ENCODE measurements around the gene NCAPD2. TPM values are rescaled to one million over a fixed set of nuclear protein-coding genes. Genes with fewer than 3 reads are reported as not detected.
A peak's percentile ranks its signal among the peaks of the same experiment; 100 is the strongest.
"Not testable (repeated sequence)": the region's sequence is repeated elsewhere in the genome, so short reads cannot be mapped to it uniquely, and the experiment has no call there.

Gene NCAPD2
- total RNA-seq, 2 experiments from 2014 or later = 167 to 171 TPM

DNA sequence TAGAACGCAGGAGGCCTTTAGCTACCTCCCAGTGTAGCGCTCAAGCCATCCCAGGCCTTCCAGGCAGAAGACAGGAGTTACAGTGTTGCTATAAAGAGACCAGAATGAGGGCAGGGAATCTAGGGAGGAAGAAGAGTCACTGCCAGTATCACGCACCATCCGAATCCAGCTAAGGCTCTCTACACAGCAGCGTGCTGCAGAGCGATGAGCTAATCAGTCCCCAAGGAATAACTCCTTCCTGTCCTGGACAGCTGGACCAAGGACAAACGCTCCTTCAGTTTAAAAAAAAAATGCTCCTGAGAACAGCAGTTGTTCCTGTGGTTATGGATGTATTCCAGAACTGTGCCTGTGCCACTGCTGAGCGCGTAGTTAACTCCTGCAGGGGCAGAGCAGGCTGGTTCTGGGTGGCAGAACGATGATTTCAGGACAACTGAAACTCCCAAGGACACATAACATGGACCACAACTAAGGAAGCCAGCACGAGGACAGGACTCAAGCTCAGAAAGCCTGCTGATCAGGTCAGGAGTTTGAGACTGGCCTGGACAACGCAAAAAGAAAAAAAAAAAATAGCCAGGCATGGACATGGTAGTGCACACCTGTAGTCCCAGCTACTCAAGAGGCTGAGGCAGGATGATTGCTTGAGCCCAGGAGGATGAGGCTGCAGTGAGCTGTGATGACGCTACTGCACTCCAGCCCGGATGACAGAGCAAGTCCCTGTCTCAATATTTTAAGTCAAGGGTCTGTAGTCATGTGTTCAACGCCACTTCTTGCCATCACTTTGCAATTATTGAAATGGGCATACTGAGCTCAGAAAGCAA, 59.4 kb downstream of the NCAPD2 start:
- Mint-ChIP-seq H3K36me3 (peaks cover 18% of the 10 kb centered on the region), H3K27me3 (no peaks in the 10 kb centered on the region), H3K9me3 (no peaks in the 10 kb centered on the region), H3K4me1 (peaks cover 47% of the 10 kb centered on the region), H3K27ac (no peak overlapping the region), H3K4me3 (peak overlapping the region; percentile 22)
- DNase-seq = no peak

DNA sequence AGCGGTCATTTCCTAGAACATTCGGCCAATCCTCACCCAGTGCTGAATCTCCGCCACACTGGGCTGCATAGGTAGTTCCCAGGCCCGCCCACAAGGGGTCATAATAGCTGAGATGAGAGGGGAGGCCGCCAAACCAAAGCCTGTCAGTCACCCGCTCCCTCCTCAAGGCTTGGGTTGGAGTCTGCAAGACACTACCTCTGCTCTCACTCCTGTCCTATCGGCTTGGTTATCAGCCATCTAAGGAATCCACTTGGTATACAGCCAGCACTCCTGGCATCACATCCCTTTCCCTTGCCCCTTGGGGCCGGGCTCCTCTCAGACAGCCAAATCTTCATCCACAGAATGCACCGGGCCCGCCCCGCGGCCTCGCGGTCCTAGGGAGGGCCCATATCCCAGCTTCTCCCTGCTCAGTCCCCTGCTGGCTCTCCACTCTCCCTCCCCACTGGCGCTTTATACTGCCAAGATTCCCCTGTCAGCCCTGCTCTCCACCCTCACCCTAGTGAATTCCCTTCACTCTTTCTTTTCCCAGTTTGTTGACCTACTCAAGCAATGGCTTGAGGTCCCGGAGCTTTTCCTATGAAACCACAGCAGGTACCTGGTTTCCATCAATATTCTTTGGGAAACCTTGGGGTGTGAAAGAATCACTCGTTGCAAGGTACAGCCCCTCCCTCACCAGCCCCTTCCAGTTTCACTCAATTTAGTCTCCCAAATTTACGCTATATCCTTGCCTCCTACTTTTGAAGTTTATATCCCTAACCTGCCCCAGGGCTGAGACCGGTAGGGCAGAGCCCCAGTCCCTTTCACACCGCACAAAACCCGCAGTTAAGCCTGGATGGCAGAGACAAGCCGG, 60.5 kb downstream of the NCAPD2 start:
- peaks cover 50% of the 10 kb centered on the region for H3K4me1 Mint-ChIP-seq
- H3K27ac Mint-ChIP-seq = peak overlapping the region; percentile 68
- peaks cover 21% of the 10 kb centered on the region for H3K36me3 Mint-ChIP-seq
- H3K27me3 Mint-ChIP-seq = no peaks in the 10 kb centered on the region
- no peaks in the 10 kb centered on the region for H3K9me3 Mint-ChIP-seq
- DNase-seq = peak; percentile 81
- peak overlapping the region; percentile 97 for H3K4me3 Mint-ChIP-seq

DNA sequence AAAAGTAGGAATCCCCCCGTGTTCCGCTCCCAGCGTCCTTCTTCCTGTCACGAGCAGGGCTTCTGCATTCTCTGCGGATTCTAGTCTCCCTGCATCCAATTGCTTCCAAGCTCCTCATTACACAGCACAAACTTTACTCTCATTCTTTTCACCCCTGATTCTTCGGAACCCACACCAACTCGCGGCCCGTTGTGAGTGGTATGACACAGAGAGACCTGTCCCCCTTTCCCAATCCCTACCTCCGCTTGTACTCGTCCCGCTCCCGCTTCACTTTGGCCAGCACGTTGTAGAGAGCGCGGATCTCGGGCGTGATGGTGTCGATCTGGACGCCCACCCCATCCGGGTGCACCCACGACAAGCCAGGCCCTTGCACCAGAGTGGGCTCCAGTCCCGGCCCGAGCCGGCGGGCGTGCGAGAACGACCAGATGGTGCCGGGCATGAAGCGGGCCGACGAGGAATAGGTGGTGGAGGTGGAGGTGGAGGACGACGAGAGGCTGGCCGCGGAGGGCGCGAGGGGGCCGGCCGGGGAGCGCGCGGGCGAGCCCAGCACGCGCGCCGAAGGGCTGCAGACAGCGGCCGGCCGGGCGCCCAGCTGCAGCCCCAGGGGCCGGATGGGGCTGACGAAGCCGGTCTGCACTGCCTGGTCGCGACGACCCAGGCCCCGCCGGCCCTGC, 61.3 kb downstream of the NCAPD2 start:
- peak; percentile 37 for DNase-seq
- Mint-ChIP-seq H3K4me1 (peaks cover 51% of the 10 kb centered on the region), H3K27me3 (no peaks in the 10 kb centered on the region), H3K27ac (peak overlapping the region; percentile 68), H3K9me3 (no peaks in the 10 kb centered on the region), H3K36me3 (peaks cover 28% of the 10 kb centered on the region), H3K4me3 (peak overlapping the region; percentile 97)

DNA sequence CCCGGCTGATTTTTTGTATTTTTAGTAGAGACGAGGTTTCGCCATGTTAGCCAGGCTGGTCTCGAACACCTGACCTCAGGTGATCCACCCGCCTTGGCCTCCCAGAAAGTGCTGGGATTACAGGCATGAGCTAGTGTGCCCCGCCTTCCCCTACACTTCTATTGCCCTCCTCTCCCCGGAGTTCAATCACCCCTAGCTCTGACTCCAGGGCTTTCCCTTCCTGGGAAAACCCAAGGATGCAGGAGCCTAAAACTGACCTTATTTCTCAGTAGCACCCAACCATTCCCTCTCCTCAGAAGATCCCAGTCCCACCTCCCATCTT, 62.6 kb downstream of the NCAPD2 start:
- peaks cover 52% of the 10 kb centered on the region for H3K4me1 Mint-ChIP-seq
- peaks cover 33% of the 10 kb centered on the region for H3K36me3 Mint-ChIP-seq
- DNase-seq, H3K9me3 Mint-ChIP-seq, H3K27me3 Mint-ChIP-seq: not testable (repeated sequence)
- H3K27ac Mint-ChIP-seq = peak overlapping the region; percentile 67
- H3K4me3 Mint-ChIP-seq = peak overlapping the region; percentile 86

DNA sequence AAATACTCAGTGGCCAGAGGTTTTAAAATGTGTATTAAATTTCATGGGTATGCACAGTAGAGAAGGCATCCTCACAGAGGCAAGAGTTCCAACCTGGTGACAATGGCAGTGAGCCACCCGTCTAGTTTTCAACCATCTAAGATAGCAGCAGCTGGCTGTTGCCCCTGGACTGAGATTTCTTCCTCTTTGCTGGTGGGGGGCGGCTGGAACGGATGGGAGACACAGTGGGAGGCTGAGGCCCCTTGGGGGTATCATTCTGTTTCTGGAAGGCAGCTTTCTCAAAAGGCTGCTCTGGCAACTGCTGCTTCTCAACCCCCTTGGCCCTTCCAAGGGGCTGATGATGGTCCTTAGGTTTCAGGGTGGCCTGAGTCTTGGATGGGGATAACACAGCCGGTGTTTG, 63.0 kb downstream of the NCAPD2 start:
- Mint-ChIP-seq H3K4me3 (peak overlapping the region; percentile 86), H3K27ac (peak overlapping the region; percentile 67), H3K36me3 (peaks cover 36% of the 10 kb centered on the region), H3K27me3 (no peaks in the 10 kb centered on the region), H3K9me3 (no peaks in the 10 kb centered on the region), H3K4me1 (peaks cover 49% of the 10 kb centered on the region)
- DNase-seq = no peak

DNA sequence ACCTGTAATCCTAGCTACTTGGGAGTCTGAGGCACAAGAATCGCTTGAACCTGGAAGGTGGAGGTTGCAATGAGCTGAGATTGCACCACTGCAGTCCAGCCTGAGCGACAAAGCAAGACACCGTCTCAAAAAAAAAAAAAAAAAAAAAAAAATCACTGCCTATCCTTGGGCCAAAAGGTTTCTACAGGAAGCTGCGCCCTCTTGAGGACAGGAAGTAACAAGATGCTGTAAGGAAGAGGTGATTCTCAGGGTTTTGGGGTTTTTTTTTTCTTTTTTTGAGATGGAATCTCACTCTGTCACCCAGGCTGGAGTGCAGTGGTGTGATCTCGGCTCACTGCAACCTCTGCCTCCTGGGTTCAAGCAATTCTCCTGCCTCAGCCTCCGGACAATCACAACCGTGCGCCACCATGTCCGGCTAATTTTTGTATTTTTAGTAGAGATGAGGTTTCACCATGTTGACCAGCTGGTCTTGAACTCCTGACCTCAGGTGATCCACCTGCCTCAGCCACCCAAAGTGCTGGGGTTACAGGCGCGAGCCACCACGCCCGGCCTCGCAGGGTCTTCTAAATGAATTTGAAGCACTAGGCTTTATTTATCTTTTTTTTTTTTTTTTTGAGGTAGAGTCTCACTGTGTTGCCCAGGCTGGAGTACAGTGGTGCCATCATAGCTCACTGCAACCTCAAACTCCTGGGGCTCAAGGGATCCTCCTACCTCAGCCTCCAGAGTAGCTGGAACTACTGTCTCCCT, 64.3 kb downstream of the NCAPD2 start:
- peak; percentile 47 for DNase-seq
- Mint-ChIP-seq H3K27ac (peak overlapping the region; percentile 20), H3K36me3 (peaks cover 39% of the 10 kb centered on the region), H3K4me1 (peaks cover 37% of the 10 kb centered on the region)
- not testable (repeated sequence) for H3K9me3 Mint-ChIP-seq, H3K27me3 Mint-ChIP-seq, H3K4me3 Mint-ChIP-seq

DNA sequence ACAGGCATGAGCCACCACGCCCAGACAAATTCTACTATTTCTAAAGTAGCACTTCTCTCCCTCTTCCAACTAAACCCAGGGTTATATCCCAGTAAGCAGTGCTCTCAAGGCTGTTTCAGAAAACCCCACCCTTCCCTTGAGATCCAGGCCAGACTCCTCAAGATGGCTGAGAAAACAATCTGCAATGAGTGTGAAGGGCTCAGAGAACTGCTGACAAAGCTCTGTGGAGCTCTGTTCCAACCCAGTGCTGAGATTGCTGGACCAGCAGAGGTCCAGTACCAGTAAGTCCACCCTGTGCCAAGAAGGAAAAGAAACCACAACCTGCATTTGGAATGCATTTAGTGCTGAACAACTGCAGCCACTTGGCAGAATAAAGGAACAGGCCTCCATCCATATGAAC, 65.6 kb downstream of the NCAPD2 start:
- Mint-ChIP-seq H3K36me3 (peaks cover 47% of the 10 kb centered on the region), H3K9me3 (no peaks in the 10 kb centered on the region), H3K27ac (peak overlapping the region; percentile 66), H3K4me1 (peaks cover 32% of the 10 kb centered on the region), H3K4me3 (no peak overlapping the region), H3K27me3 (no peaks in the 10 kb centered on the region)
- DNase-seq = no peak

DNA sequence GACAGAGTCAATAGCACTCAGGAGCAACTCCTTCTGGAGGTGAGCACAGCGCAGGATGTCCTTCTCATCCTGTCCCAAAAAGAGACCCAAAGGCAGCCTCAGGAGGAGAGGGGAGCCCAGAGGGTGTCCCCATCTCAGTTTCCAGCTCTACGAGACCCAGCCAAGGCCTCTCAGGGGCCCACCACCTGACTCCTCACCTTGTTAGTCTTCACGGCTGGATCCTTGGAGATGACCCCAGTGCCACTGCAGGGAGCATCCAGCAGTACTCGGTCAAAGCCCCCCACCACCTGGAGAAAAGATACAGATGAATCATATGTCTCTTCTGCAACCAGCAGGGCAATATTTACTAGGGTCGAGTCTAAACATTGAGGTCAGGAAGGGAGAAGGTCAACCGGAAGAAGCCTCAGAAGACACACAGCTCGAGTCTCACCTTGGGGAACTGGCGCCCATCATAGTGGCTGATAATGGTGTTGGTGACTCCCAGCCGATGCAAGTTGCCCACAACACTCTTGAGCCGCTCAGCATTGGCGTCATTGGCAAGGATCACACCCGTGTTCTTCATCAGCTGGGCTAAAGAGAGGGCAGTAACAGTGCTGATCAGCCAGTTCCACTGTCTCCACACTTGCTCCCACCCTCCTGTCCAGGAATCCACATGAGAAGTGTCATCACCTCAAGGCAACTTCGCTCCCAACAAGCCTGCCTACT, 66.8 kb downstream of the NCAPD2 start:
- no peaks in the 10 kb centered on the region for H3K9me3 Mint-ChIP-seq
- no peak overlapping the region for H3K4me3 Mint-ChIP-seq
- DNase-seq = no peak
- peaks cover 50% of the 10 kb centered on the region for H3K36me3 Mint-ChIP-seq
- H3K27ac Mint-ChIP-seq = peak overlapping the region; percentile 17
- H3K27me3 Mint-ChIP-seq = no peaks in the 10 kb centered on the region
- peaks cover 32% of the 10 kb centered on the region for H3K4me1 Mint-ChIP-seq

DNA sequence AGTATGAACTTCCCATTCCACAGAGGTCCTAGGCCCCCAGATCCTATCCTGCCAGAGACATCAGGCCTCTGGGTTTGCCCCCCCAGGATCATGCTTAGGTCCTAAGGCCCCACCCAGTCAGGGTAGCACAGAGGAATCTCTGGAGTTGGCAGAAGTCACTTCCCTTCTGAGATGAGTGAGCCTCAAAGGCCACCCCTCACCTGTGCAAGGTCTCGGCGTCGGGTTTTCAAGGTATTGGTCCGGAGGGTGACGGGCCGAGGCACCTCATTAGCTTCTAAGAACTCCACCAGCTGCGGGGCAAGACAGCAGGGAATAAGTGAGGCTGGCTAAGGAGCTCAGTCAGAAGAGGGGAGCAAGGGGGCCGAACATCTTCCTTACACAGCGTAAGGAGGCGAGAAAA, 69.0 kb downstream of the NCAPD2 start:
- DNase-seq = no peak
- Mint-ChIP-seq H3K4me3 (no peak overlapping the region), H3K9me3 (no peaks in the 10 kb centered on the region), H3K27ac (peak overlapping the region; percentile 56), H3K4me1 (peaks cover 42% of the 10 kb centered on the region), H3K27me3 (peaks cover under 1% of the 10 kb centered on the region), H3K36me3 (peaks cover 64% of the 10 kb centered on the region)

DNA sequence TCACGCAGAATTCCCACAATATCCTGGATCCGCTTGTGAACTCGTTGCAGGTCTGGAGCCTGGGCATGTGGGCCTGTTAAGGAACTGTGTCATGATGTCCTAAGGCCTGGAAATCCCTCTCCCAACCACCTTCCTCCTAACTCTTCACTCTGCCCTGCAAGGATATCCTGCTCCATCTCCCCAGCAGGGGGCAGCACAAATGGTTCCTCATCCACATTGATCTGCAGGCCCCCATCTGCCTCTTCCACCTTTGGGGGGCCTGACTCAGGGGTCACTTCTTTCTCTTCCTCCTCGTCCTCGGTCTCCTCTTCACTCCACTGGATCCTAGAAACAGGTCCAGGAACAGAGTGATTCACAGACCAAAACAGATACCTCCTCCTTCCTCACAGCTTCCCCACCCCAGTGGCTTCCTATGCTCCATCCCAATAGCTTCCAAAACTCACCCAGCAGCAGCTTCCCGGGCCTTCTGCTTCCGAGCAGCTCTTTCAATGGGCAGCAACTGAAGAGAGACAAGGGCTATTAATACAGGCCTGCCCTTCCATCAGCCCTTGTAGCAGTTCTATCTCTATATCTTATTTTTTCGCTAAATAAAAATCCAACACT, 69.6 kb downstream of the NCAPD2 start:
- H3K36me3 Mint-ChIP-seq = peaks cover 70% of the 10 kb centered on the region
- DNase-seq = peak; percentile 61
- peaks cover 43% of the 10 kb centered on the region for H3K4me1 Mint-ChIP-seq
- H3K27ac Mint-ChIP-seq = no peak overlapping the region
- H3K4me3 Mint-ChIP-seq = no peak overlapping the region
- H3K9me3 Mint-ChIP-seq = no peaks in the 10 kb centered on the region
- peaks cover 4% of the 10 kb centered on the region for H3K27me3 Mint-ChIP-seq

DNA sequence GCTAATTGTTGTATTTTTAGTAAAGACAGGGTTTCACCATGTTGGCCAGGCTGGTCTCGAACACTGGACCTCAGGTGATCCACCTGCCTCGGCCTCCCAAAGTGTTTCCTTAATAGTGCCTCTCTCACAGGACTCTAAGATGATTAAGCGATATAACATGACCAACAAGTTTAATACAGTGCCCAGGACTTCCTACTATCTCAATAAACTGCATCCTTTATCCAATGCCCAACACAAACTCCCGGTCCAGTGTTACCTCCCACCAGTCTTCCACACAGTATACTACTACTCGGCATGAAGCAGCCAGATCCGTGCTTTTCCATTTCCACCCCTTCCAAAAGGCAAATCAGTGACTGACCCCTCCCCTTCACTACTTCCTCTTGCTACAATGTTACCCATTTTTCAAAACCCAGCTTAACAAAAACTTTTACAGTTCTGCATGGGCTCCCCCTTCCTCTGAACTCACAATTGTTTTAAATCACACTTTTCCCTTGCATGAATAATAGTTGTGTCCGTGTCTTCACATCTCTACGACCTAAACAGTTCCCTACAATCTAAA, 73.3 kb downstream of the NCAPD2 start:
- H3K27ac Mint-ChIP-seq = peak overlapping the region; percentile 99
- no peaks in the 10 kb centered on the region for H3K9me3 Mint-ChIP-seq
- peak overlapping the region; percentile 100 for H3K4me3 Mint-ChIP-seq
- peaks cover 55% of the 10 kb centered on the region for H3K36me3 Mint-ChIP-seq
- DNase-seq = no peak
- peaks cover 51% of the 10 kb centered on the region for H3K4me1 Mint-ChIP-seq
- peaks cover 4% of the 10 kb centered on the region for H3K27me3 Mint-ChIP-seq

DNA sequence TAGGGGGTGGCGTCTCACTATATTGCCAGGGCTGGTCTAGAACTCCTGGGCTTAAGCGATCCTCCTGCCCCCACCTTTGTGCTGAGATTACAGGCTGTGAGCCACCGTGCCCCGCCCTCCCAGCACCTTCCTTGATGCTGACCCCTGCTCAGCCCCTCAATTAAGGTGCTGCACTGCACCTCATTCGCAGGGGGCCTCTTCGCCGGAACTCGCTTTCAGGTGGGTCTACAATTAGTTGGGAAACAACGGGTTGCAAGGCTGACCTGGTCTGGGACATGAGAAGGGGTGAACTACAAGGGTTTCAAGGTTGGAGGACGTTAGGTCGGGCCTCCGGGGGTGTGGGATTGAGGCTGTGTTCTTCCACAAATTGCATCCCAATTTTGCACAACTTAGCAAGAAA, 75.4 kb downstream of the NCAPD2 start:
- H3K4me3 Mint-ChIP-seq = peak overlapping the region; percentile 100
- no peaks in the 10 kb centered on the region for H3K9me3 Mint-ChIP-seq
- peaks cover 48% of the 10 kb centered on the region for H3K36me3 Mint-ChIP-seq
- peaks cover 46% of the 10 kb centered on the region for H3K4me1 Mint-ChIP-seq
- no peak for DNase-seq
- peak overlapping the region; percentile 34 for H3K27ac Mint-ChIP-seq
- H3K27me3 Mint-ChIP-seq = peaks cover 4% of the 10 kb centered on the region

DNA sequence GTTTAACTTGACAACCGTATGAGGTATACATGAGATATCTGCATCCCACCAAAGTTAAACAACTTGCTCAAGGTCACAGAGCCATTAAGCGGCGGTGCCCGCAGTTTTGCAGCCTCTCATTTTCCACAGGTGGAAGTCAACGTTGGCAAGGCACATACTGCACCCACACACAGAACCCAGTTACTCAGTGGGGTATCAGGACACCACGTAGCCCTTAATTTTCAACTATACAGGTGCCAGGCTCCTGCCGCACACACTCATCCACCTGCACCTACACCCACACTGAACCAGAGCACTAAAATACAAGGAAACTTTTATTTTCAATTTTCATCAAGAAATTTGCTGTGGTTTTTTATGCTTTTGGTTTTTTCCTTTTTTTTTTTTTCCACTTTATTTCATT, 75.9 kb downstream of the NCAPD2 start:
- Mint-ChIP-seq H3K9me3 (no peaks in the 10 kb centered on the region), H3K27me3 (peaks cover 4% of the 10 kb centered on the region), H3K27ac (peak overlapping the region; percentile 64), H3K4me1 (peaks cover 45% of the 10 kb centered on the region), H3K4me3 (peak overlapping the region; percentile 100), H3K36me3 (peaks cover 43% of the 10 kb centered on the region)
- no peak for DNase-seq
